Neural cell (in vitro differentiated cells): Measurements from ENCODE around the gene IFFO2. TPM values are rescaled to one million over a fixed set of nuclear protein-coding genes. Genes with fewer than 3 reads are reported as not detected.

Experiments used
- H2AFZ ChIP-seq: fragments of 200-600, 300-800 bp; sonication (generic), shearing (Covaris generic); 2 replicates; pipeline ENCODE4 v1.6.0; 2014; ENCODE audit warnings: low read depth, mild to moderate bottlenecking, antibody characterized with exemption, low read length, moderate library complexity
- H3F3A ChIP-seq: fragments of 200-600 bp; shearing (Covaris generic); 2 replicates; pipeline ENCODE4 v1.6.1; 2016; ENCODE audit warnings: mild to moderate bottlenecking, moderate library complexity, mixed read lengths, antibody characterized with exemption, low read length; ENCODE audit not compliant: insufficient read depth, poor library complexity, severe bottlenecking
- H3K27ac ChIP-seq: fragments of 200-600, 300-800 bp; sonication (generic), shearing (Covaris generic); 2 replicates; pipeline ENCODE4 v1.5.1; 2014; ENCODE audit warnings: mild to moderate bottlenecking, low read length, moderate library complexity
- H3K27me3 ChIP-seq: fragments of 300-800, 200-600 bp; sonication (generic), shearing (Covaris generic); 2 replicates; pipeline ENCODE4 v1.6.0; 2014; ENCODE audit warnings: mild to moderate bottlenecking, low read depth, low read length, moderate library complexity; ENCODE audit not compliant: insufficient read depth
- H3K36me3 ChIP-seq: fragments of 300-800, 200-600 bp; sonication (generic), shearing (Covaris generic); 2 replicates; pipeline ENCODE4 v1.5.1; 2014; ENCODE audit warnings: mild to moderate bottlenecking, antibody characterized with exemption, low read length, moderate library complexity; ENCODE audit not compliant: insufficient read depth
- H3K4me2 ChIP-seq: fragments of 300-800, 200-600 bp; sonication (generic), shearing (Covaris generic); 2 replicates; pipeline ENCODE4 v1.6.0; 2014; ENCODE audit warnings: mild to moderate bottlenecking, low read length
- H3K4me3 ChIP-seq: fragments of 300-800, 200-600 bp; sonication (generic), shearing (Covaris generic); 2 replicates; pipeline ENCODE4 v1.5.1; 2014; ENCODE audit warnings: mild to moderate bottlenecking, low read length, moderate library complexity
- H3K79me2 ChIP-seq: fragments of 200-600 bp; shearing (Covaris generic); replicated peaks from 2 replicates; pipeline ENCODE4 v1.6.0; 2014; ENCODE audit warnings: mild to moderate bottlenecking, low read length, moderate library complexity; ENCODE audit not compliant: insufficient read depth
- H3K9ac ChIP-seq: fragments of 300-800, 200-600 bp; sonication (generic), shearing (Covaris generic); 2 replicates; pipeline ENCODE4 v1.6.1; 2016; ENCODE audit warnings: mild to moderate bottlenecking, low read length, mixed read lengths
- H3K9me2 ChIP-seq: fragments of 200-600 bp; shearing (Covaris generic); 2 replicates; pipeline ENCODE4 v1.6.1; 2016; ENCODE audit warnings: mild to moderate bottlenecking, low read length, mixed read lengths; ENCODE audit not compliant: insufficient read depth
- H3K9me3 ChIP-seq: fragments of 200-600, 300-800 bp; sonication (generic), shearing (Covaris generic); 2 replicates; pipeline ENCODE4 v1.6.1; 2016; ENCODE audit warnings: mild to moderate bottlenecking, mixed run types, low read length, moderate library complexity, mixed read lengths
- H4K20me1 ChIP-seq: fragments of 200-600 bp; shearing (Covaris generic); 2 replicates; pipeline ENCODE4 v1.6.1; 2016; ENCODE audit warnings: mild to moderate bottlenecking, mixed run types; ENCODE audit not compliant: insufficient read depth
- CTCF ChIP-seq: fragments of 450-650 bp; IDR thresholded peaks from 2 replicates; pipeline ENCODE4 v1.5.1; 2014; ENCODE audit warnings: antibody characterized with exemption, mild to moderate bottlenecking, moderate library complexity; ENCODE audit not compliant: poor library complexity, severe bottlenecking
- EP300 ChIP-seq: fragments of 450-650 bp; conservative IDR thresholded peaks from 2 replicates; pipeline ENCODE4 v1.6.1; 2014; ENCODE audit warnings: antibody characterized with exemption, mild to moderate bottlenecking, moderate library complexity; ENCODE audit not compliant: poor library complexity, severe bottlenecking
- EZH2 ChIP-seq: fragments of 200-600, 300-800 bp; shearing (Covaris generic), sonication (generic); IDR thresholded peaks from 2 replicates; pipeline ENCODE4 v1.6.1; 2014; ENCODE audit warnings: antibody characterized with exemption, low read length, borderline replicate concordance, mild to moderate bottlenecking; ENCODE audit not compliant: insufficient read depth, poor library complexity, severe bottlenecking
- MXI1 ChIP-seq: fragments of 450-650 bp; conservative IDR thresholded peaks from 2 replicates; pipeline ENCODE4 v1.6.1; 2014; ENCODE audit warnings: antibody characterized with exemption, mild to moderate bottlenecking; ENCODE audit not compliant: poor library complexity, severe bottlenecking
- POLR2AphosphoS5 ChIP-seq: IDR thresholded peaks from 2 replicates; pipeline ENCODE4 v1.6.1; 2012
- RAD21 ChIP-seq: fragments of 450-650 bp; conservative IDR thresholded peaks from 2 replicates; pipeline ENCODE4 v1.6.1; 2014; ENCODE audit warnings: antibody characterized with exemption, mild to moderate bottlenecking, moderate library complexity
- REST ChIP-seq: IDR thresholded peaks from 2 replicates; pipeline ENCODE4 v1.6.1; 2012; ENCODE audit warnings: borderline replicate concordance
- SMC3 ChIP-seq: fragments of 450-650 bp; conservative IDR thresholded peaks from 2 replicates; pipeline ENCODE4 v1.6.1; 2014; ENCODE audit warnings: antibody characterized with exemption, mild to moderate bottlenecking, moderate library complexity; ENCODE audit not compliant: poor library complexity
- TAF1 ChIP-seq: IDR thresholded peaks from 2 replicates; pipeline ENCODE4 v1.6.1; 2012; ENCODE audit warnings: low read depth
- polyA plus RNA-seq: library from polyadenylated mRNA; depleted of rRNA; stranded (reverse); fragments of >200 nt; gene quantifications from 2 replicates; pipeline ENCODE4 v1.2.3, GENCODE V29; 2014

Gene IFFO2
- polyA plus RNA-seq, 1 donor from 2014 or later = 2.6 TPM

- H3K9me3 ChIP-seq = no peaks in the 10 kb centered on the region
- no peaks in the 10 kb centered on the region for H3K36me3 ChIP-seq
- H3K27me3 ChIP-seq = no peaks in the 10 kb centered on the region
- no peaks in the 10 kb centered on the region for H3K9me2 ChIP-seq
- no peaks in the 10 kb centered on the region for H3K79me2 ChIP-seq
- no peak overlapping the region for H3K4me2 ChIP-seq
- H3F3A ChIP-seq = no peaks in the 10 kb centered on the region
- no peak overlapping the region for H3K27ac ChIP-seq
- H3K4me3 ChIP-seq = no peak overlapping the region
- no peaks in the 10 kb centered on the region for H4K20me1 ChIP-seq
- no peak overlapping the region for H3K9ac ChIP-seq
- TF ChIP-seq POLR2AphosphoS5 = no peak
- no peak for TF ChIP-seq MXI1
- no peak for TF ChIP-seq EZH2
- TF ChIP-seq REST = no peak
- no peak for TF ChIP-seq CTCF
- no peak for TF ChIP-seq EP300
- no peak for TF ChIP-seq SMC3
- no peak overlapping the region for H2AFZ ChIP-seq
Observed at GRCh38 chr1:18932879-18933278, 23.6 kb downstream of the IFFO2 start.

- no peaks in the 10 kb centered on the region for H3K27me3 ChIP-seq
- H3K36me3 ChIP-seq = no peaks in the 10 kb centered on the region
- no peak overlapping the region for H3K9ac ChIP-seq
- H3K4me2 ChIP-seq = no peak overlapping the region
- H3K79me2 ChIP-seq = no peaks in the 10 kb centered on the region
- no peak overlapping the region for H3K4me3 ChIP-seq
- no peaks in the 10 kb centered on the region for H3K9me2 ChIP-seq
- TF ChIP-seq RAD21 (no peak), TAF1 (no peak), SMC3 (no peak), CTCF (no peak), MXI1 (no peak), EP300 (no peak), REST (no peak)
- no peaks in the 10 kb centered on the region for H3K9me3 ChIP-seq
- H2AFZ ChIP-seq = no peak overlapping the region
- H3K27ac ChIP-seq = no peak overlapping the region
- no peaks in the 10 kb centered on the region for H3F3A ChIP-seq
- H4K20me1 ChIP-seq = no peaks in the 10 kb centered on the region
Observed at GRCh38 chr1:18932387-18932786, 24.1 kb downstream of the IFFO2 start.
